PFSK-1 (cell line): ENCODE measurements around the gene HUS1B.

Experiments used
- FOXP2 ChIP-seq: optimal IDR thresholded peaks from 2 replicates; pipeline ENCODE3; 2011; ENCODE audit warnings: borderline replicate concordance, control low read depth, inconsistent platforms; ENCODE audit not compliant: insufficient read depth; ENCODE audit errors: extremely low read length, extremely low read depth
- POLR2AphosphoS5 ChIP-seq: IDR thresholded peaks from 2 replicates; pipeline ENCODE4 v1.6.1; 2012; ENCODE audit warnings: low read depth, mild to moderate bottlenecking, control low read depth, low read length, moderate library complexity
- SIN3A ChIP-seq: IDR thresholded peaks from 2 replicates; pipeline ENCODE4 v1.6.1; 2012; ENCODE audit warnings: mild to moderate bottlenecking, low read length, moderate library complexity, borderline replicate concordance; ENCODE audit not compliant: insufficient read depth
- TAF1 ChIP-seq: IDR thresholded peaks from 2 replicates; pipeline ENCODE4 v1.6.1; 2012; ENCODE audit warnings: low read length, control low read depth, borderline replicate concordance; ENCODE audit not compliant: insufficient read depth
- TF ChIP-seq, protein P1 (sequence below), 2 experiments: IDR thresholded peaks; 2 replicates each; pipeline versions ENCODE4 v1.6.1 to v1.8.0; 2011 to 2012; ENCODE audit warnings: low read depth in 2 of 2, low read length in 2 of 2, control low read depth in 1 of 2, inconsistent platforms in 1 of 2, mild to moderate bottlenecking in 1 of 2, moderate library complexity in 1 of 2; ENCODE audit not compliant: insufficient read depth in 1 of 2

Gene HUS1B

DNA sequence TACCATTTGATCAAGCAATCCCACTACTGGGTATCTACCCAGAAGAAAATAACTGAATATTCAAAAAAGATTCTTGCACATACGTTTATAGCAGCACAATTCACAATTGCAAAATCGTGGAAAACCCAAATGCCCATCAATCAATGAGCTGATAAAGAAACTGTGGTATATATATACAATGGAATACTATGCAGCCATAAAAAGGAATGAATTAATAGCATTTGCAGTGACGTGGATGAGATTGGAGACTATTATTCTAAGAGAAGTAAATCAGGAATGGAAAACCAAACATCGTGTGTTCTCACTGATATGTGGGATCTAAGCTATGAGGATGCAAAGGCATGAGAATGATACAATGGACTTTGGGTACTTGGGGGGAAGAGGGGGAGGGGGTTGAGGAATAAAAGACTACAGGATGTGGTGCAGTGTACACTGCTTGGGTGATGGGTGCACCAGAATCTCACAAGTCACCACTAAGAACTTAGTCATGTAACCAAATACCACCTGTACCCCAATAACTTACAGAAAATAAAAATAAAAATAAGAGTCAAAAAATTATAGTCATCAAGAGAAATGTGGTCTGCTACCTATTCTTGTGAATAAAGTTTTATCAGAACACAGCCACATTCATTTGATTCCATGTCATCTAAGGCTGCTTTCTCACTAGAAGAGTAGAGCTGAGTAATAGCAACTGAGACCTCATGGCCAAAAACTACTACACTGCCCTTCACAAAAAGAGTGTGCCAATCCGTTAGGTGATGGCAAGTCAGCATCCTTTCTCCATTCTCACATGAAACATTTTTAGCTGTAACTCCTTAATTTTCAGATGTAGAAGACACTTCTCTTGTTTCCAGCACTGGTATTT is 8.7 kb upstream of the HUS1B start:
- TF ChIP-seq POLR2AphosphoS5 = no peak
- no peak for TF ChIP-seq SIN3A
- TF ChIP-seq FOXP2 = no peak
- TF ChIP-seq, protein P1, sequence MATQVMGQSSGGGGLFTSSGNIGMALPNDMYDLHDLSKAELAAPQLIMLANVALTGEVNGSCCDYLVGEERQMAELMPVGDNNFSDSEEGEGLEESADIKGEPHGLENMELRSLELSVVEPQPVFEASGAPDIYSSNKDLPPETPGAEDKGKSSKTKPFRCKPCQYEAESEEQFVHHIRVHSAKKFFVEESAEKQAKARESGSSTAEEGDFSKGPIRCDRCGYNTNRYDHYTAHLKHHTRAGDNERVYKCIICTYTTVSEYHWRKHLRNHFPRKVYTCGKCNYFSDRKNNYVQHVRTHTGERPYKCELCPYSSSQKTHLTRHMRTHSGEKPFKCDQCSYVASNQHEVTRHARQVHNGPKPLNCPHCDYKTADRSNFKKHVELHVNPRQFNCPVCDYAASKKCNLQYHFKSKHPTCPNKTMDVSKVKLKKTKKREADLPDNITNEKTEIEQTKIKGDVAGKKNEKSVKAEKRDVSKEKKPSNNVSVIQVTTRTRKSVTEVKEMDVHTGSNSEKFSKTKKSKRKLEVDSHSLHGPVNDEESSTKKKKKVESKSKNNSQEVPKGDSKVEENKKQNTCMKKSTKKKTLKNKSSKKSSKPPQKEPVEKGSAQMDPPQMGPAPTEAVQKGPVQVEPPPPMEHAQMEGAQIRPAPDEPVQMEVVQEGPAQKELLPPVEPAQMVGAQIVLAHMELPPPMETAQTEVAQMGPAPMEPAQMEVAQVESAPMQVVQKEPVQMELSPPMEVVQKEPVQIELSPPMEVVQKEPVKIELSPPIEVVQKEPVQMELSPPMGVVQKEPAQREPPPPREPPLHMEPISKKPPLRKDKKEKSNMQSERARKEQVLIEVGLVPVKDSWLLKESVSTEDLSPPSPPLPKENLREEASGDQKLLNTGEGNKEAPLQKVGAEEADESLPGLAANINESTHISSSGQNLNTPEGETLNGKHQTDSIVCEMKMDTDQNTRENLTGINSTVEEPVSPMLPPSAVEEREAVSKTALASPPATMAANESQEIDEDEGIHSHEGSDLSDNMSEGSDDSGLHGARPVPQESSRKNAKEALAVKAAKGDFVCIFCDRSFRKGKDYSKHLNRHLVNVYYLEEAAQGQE (IDR thresholded peaks at IDR 0.05; ENCODE audit: insufficient read depth in 1 of 2, low read depth in 2 of 2, low read length in 2 of 2) = no peak
- TF ChIP-seq TAF1 = no peak

DNA sequence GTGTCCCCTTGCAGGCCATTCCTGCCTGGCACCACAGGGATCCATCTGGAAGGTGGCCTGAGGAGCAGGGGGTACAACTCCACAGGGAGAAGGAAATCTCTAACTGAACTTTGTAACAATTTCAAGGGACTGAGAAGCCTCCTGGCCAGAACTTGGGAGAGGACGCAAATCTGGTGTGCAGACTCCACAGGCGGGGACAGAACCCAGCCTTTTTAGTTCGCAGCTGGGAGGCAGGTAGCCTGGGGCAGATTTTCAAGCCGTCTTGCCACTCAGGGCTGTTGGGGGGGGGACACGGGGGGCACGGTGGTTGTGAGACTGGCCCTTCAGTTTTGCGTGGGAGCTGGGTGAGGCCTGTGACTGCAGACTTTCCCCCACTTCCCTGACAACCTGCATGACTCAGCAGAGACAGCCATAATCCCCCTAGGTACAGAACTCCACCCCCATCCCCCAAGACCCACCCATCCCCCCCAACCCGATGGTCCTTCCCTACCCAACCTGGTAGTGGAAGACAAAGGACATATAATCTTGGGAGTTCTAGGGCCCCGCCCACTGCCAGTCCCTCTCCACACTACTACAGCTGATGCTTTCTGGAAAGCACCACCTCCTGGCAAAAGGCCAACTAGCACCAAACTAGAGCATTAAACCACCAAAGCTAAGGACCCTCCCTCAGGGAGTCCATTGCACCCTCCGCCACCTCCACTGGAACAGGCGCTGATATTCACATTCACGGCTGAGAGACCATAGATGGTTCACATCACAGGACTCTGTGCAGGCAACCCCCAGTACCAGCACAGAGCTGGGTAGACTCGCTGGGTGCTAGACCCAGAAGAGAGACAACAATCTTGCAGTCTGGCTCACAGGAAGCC is 3.0 kb upstream of the HUS1B start:
- TF ChIP-seq FOXP2 = no peak
- TF ChIP-seq TAF1 = no peak
- TF ChIP-seq, protein P1 (IDR thresholded peaks at IDR 0.05; ENCODE audit: insufficient read depth in 1 of 2, low read depth in 2 of 2, low read length in 2 of 2) = no peak
- TF ChIP-seq SIN3A = no peak
- TF ChIP-seq POLR2AphosphoS5 = no peak

DNA sequence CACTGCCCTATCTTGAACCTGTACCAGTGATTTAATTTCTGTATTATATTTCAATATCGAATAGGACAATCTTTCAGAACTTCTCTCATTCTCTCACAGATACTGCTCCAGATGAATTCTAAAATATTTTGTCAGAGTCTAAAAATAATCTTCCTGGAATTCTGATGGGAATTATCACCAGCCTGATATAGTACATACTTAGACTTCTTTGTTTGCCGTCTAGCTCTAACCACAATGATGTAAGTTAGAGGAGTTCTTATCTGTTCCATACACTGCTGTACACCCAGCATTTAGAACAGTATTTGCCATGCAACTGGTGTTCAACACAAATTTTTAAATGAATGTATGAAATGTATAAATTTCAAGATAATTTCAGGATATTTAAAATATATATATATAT is 1.3 kb upstream of the HUS1B start:
- TF ChIP-seq TAF1 (no peak), POLR2AphosphoS5 (no peak), SIN3A (no peak), FOXP2 (no peak)
- TF ChIP-seq, protein P1 (IDR thresholded peaks at IDR 0.05; ENCODE audit: insufficient read depth in 1 of 2, low read depth in 2 of 2, low read length in 2 of 2) = no peak

DNA sequence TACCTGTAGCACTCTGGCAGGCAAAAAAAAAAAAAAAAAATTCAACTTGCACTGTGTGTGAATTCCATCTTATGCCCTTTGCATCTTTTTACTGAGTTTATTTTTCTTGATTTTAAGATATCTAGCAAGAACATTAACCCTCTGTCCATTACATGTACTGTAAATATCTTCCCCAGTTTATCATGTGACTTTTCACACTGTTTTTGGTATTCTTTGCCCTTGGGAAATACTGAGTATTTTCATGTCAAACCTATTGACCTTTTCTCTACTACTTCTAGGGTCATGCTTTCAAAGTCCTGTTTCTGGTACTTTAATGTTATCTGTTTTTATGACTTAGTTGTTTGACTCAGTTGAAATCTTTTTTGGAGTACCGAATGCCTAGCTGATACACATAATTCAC is 843 bp upstream of the HUS1B start:
- no peak for TF ChIP-seq SIN3A

DNA sequence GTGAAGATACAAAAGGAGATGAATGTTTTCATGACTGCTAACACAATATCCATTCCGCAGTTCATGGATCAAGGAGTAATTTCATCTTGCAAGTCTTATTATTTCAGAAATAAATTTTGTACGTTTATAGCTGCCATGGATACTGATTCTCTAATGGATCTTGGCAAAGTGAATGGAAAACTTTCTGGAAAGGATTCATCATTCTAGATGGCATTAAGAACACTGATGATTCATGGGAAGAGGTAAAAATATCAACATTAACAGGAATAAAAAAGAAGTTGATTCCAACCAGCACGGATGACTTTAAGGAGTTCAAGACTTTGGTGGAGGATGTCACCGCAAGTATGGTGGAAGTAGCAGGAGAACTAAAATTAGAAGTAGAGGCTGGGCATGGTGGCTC is 2.8 kb downstream of the HUS1B start:
- TF ChIP-seq, protein P1 (IDR thresholded peaks at IDR 0.05; ENCODE audit: insufficient read depth in 1 of 2, low read depth in 2 of 2, low read length in 2 of 2) = no peak
- TF ChIP-seq TAF1 = no peak
- no peak for TF ChIP-seq SIN3A
- no peak for TF ChIP-seq POLR2AphosphoS5
- TF ChIP-seq FOXP2 = no peak
